Panc1 (cell line): ENCODE measurements around the gene MS4A10. TPM values are rescaled to one million over a fixed set of nuclear protein-coding genes. Genes with fewer than 3 reads are reported as not detected.

Experiments
- ATAC-seq: fragments of 200-7000 bp; cut with Tn5 transposase; 2 replicates; pipeline ENCODE4 v1.9.1; 2020; ENCODE audit warnings: mild to moderate bottlenecking, moderate library complexity
- BruUV-seq: library from RNA; stranded (reverse); fragments of 400-500 nt; replicated peaks from 2 replicates; lab custom pipeline; 2021; lab: Mats Ljungman, UMichigan
- CTCF ChIA-PET: fragments of 300-600 bp; sonication (Branson Sonifier 250); formaldehyde crosslinking; loops from one replicate; lab custom pipeline; 2022; ENCODE audit warnings: antibody characterized with exemption; lab: Charles Lee
- POLR2A ChIA-PET: fragments of 300-600 bp; sonication (Branson Sonifier 250); formaldehyde crosslinking; loops from one replicate; lab custom pipeline; 2022; ENCODE audit warnings: antibody characterized with exemption; lab: Charles Lee
- DNase-seq: peaks from one replicate; pipeline ENCODE4 v3.0.0-alpha.2; 2010; ENCODE audit warnings: low read depth, low spot score
- H3K27ac ChIP-seq: 2 replicates; pipeline ENCODE4 v1.5.1; 2011; ENCODE audit warnings: mild to moderate bottlenecking, low read length, inconsistent platforms
- H3K27me3 ChIP-seq: fragments of 200-500 bp; sonication (Bioruptor generic); 2 replicates; pipeline ENCODE4 v1.6.0; 2014; ENCODE audit warnings: low read length, inconsistent platforms; ENCODE audit not compliant: control insufficient read depth, insufficient read depth
- H3K36me3 ChIP-seq: fragments of 200-500 bp; sonication (Bioruptor generic); 2 replicates; pipeline ENCODE4 v1.5.1; 2014; ENCODE audit warnings: inconsistent platforms, mild to moderate bottlenecking, low read length, moderate library complexity; ENCODE audit not compliant: control insufficient read depth, insufficient read depth
- H3K4me1 ChIP-seq: 2 replicates; pipeline ENCODE4 v1.5.1; 2011; ENCODE audit warnings: inconsistent platforms, mild to moderate bottlenecking, low read length, moderate library complexity; ENCODE audit not compliant: control insufficient read depth, insufficient read depth
- H3K4me3 ChIP-seq, 2 experiments: 2 replicates each; pipeline ENCODE4 v1.5.1; 2011 to 2012; ENCODE audit warnings: low read depth in 2 of 2, low read length in 2 of 2, mild to moderate bottlenecking in 2 of 2, inconsistent platforms in 1 of 2, moderate library complexity in 1 of 2
- H3K9me3 ChIP-seq: fragments of 200-500 bp; sonication (Bioruptor generic); 2 replicates; pipeline ENCODE4 v1.5.1; 2014; ENCODE audit warnings: low read depth, mild to moderate bottlenecking, inconsistent platforms, low read length, moderate library complexity; ENCODE audit not compliant: control insufficient read depth, insufficient read depth
- CTCF ChIP-seq: fragments of 450-650 bp; IDR thresholded peaks from 2 replicates; pipeline ENCODE4 v1.5.1; 2017; ENCODE audit warnings: mild to moderate bottlenecking
- POLR2AphosphoS5 ChIP-seq: IDR thresholded peaks from 2 replicates; pipeline ENCODE4 v1.6.1; 2012; ENCODE audit warnings: mild to moderate bottlenecking, low read depth, low read length, moderate library complexity
- REST ChIP-seq, 2 experiments: IDR thresholded peaks; 2 replicates each; pipeline ENCODE4 v1.6.1; 2011 to 2012; ENCODE audit warnings: low read depth in 2 of 2, control low read depth in 1 of 2, low read length in 1 of 2, mild to moderate bottlenecking in 1 of 2, moderate library complexity in 1 of 2; ENCODE audit not compliant: insufficient read depth in 1 of 2
- SIN3A ChIP-seq: IDR thresholded peaks from 2 replicates; pipeline ENCODE4 v1.6.1; 2012; ENCODE audit warnings: low read depth, mild to moderate bottlenecking, low read length, moderate library complexity, borderline replicate concordance; ENCODE audit not compliant: insufficient read depth
- TCF7L2 ChIP-seq: IDR thresholded peaks from 2 replicates; pipeline ENCODE4 v1.6.1; 2011; ENCODE audit warnings: mild to moderate bottlenecking, low read depth, low read length, inconsistent platforms
- in situ Hi-C: cut with HindIII; loops from 2 replicates; pipeline ENCODE4 v1.10.0; 2016; ENCODE audit warnings: low sequenced_read_pairs, low pct_unique_long_range_greater_than_20kb
- intact Hi-C: fragments of 100-400 bp; cut with micrococcal nuclease; formaldehyde crosslinking; loops from one replicate; pipeline ENCODE4 v1.10.0; 2022; ENCODE audit not compliant: unreplicated experiment
- total RNA-seq: library from RNA; stranded (reverse); gene quantifications from one replicate; pipeline ENCODE4 v1.2.1, GENCODE V29; 2021; ENCODE audit not compliant: unreplicated experiment

Gene MS4A10
- total RNA-seq, 1 experiment from 2014 or later: not detected

- no peak for DNase-seq
- H3K36me3 ChIP-seq: no peaks in the 10 kb centered on the region
- BruUV-seq: no TSS peak
- no peaks in the 10 kb centered on the region for H3K9me3 ChIP-seq
- POLR2A ChIA-PET: no interaction called here
- H3K27ac ChIP-seq: no peak overlapping the region
- no peak for ATAC-seq
- in situ Hi-C loops: no loop called here
- no peak overlapping the region for H3K4me3 ChIP-seq
- CTCF ChIA-PET: interaction anchor here (0.5 kb wide), 1 partner anchor 97 kb away, joined by 3 read pairs; no protein-coding TSS in a partner anchor
- no peak for TF ChIP-seq CTCF
- no peak for TF ChIP-seq TCF7L2
- TF ChIP-seq SIN3A: no peak
- TF ChIP-seq REST (IDR thresholded peaks at IDR 0.05; ENCODE audit: insufficient read depth in 1 of 2, low read depth in 2 of 2, low read length in 1 of 2): no peak
- TF ChIP-seq POLR2AphosphoS5: no peak
- intact Hi-C loops: no loop called here
- H3K4me1 ChIP-seq: no peaks in the 10 kb centered on the region
- H3K27me3 ChIP-seq: no peaks in the 10 kb centered on the region
Observed at GRCh38 chr11:60781286-60781980, 3.7 kb upstream of the MS4A10 start.

- BruUV-seq: no TSS peak
- CTCF ChIA-PET: no interaction called here
- H3K4me3 ChIP-seq: no peak overlapping the region
- H3K27ac ChIP-seq: no peak overlapping the region
- no peaks in the 10 kb centered on the region for H3K4me1 ChIP-seq
- TF ChIP-seq SIN3A (no peak), POLR2AphosphoS5 (no peak), TCF7L2 (no peak), CTCF (no peak), REST (IDR thresholded peaks at IDR 0.05; ENCODE audit: insufficient read depth in 1 of 2, low read depth in 2 of 2, low read length in 1 of 2) (no peak)
- DNase-seq (no peak), ATAC-seq (no peak)
- no peaks in the 10 kb centered on the region for H3K27me3 ChIP-seq
- POLR2A ChIA-PET: no interaction called here
- in situ Hi-C loops: no loop called here
- H3K9me3 ChIP-seq: no peaks in the 10 kb centered on the region
- H3K36me3 ChIP-seq: no peaks in the 10 kb centered on the region
- intact Hi-C loops: no loop called here
Observed at GRCh38 chr11:60781981-60782316, 3.2 kb upstream of the MS4A10 start.
